Erythroblast (primary cell): Measurements from ENCODE around the gene SUMF1.

Experiments used
- GATA1 ChIP-seq: IDR thresholded peaks from 2 replicates; pipeline ENCODE4 v1.6.1; 2011; ENCODE audit warnings: low read depth, mild to moderate bottlenecking, control low read depth, low read length, moderate library complexity
- POLR2A ChIP-seq: IDR thresholded peaks from 2 replicates; pipeline ENCODE4 v1.6.1; 2011; ENCODE audit warnings: mild to moderate bottlenecking, low read length

DNA sequence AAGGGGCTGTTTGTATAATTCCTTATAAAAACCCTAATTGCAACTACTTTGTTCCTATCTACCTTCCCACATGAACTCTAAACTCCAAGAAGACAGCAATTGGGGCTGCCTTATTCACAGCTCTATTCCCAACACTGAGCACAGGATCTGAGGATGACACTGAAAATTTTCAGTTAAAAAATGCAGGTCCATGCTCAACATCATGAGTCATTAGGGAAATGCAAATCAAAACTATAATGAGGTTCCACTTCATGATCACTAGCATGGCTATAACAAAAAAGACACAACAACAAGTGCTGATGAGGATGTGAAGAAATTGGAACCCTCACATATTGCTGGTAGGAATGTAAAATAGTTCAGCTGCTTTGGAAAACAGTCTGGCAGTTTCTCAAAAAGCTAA lies 12.9 kb downstream of the SUMF1 start:
- TF ChIP-seq POLR2A (no peak), GATA1 (no peak)
